Thyroid gland (tissue), 4 donors: ENCODE data around the gene CHST13. TPM values are rescaled to one million over a fixed set of nuclear protein-coding genes. Genes with fewer than 3 reads are reported as not detected.

ENCODE experiments used
- DNase-seq, 2 donors: peaks; one replicate each; pipeline ENCODE4 v3.0.0-alpha.2; 2019
- H3K27ac ChIP-seq, 3 donors: fragments of 200-600 bp; sonication (generic); 1 replicate in 2 of 3; 2 replicates in 1 of 3; pipeline ENCODE4 v1.5.1; 2016 to 2019; ENCODE audit warnings: mild to moderate bottlenecking in 1 of 3, moderate library complexity in 1 of 3
- H3K27me3 ChIP-seq: fragments of 200-600 bp; sonication (generic); one replicate; pipeline ENCODE4 v1.5.1; 2019
- H3K36me3 ChIP-seq, 2 donors: fragments of 200-600 bp; sonication (generic); one replicate each; pipeline ENCODE4 v1.5.1; 2016 to 2019
- H3K4me1 ChIP-seq, 2 donors: fragments of 200-600 bp; sonication (generic); one replicate each; pipeline ENCODE4 v1.5.1; 2017 to 2019
- H3K4me3 ChIP-seq, 3 donors: fragments of 200-600 bp; sonication (generic); replicated peaks in 1 of 3; 1 replicate in 2 of 3; 2 replicates in 1 of 3; pipeline ENCODE4 v1.5.1; 2016; ENCODE audit warnings: mild to moderate bottlenecking in 1 of 3
- H3K9me3 ChIP-seq: fragments of 200-600 bp; sonication (generic); one replicate; pipeline ENCODE4 v1.5.1; 2017
- CTCF ChIP-seq, 6 experiments: fragments of 200-600 bp in 3 of 6; fragments of 450-650 bp in 3 of 6; sonication (generic) in 3 of 6; IDR thresholded peaks; one replicate each; pipeline ENCODE4 v1.5.1; 2016 to 2019; ENCODE audit warnings: antibody characterized with exemption in 6 of 6, mild to moderate bottlenecking in 2 of 6, inconsistent platforms in 1 of 6, moderate library complexity in 1 of 6
- POLR2A ChIP-seq, 2 donors: fragments of 450-650 bp; IDR thresholded peaks; one replicate each; pipeline ENCODE4 v1.6.1; 2017; ENCODE audit warnings: antibody characterized with exemption in 2 of 2, mild to moderate bottlenecking in 2 of 2, moderate library complexity in 1 of 2
- WGBS, 2 donors: methylation state at CpG; one replicate each; pipeline ENCODE4 v1.1.5; 2017; 5-methylcytosine and 5-hydroxymethylcytosine counted together
- intact Hi-C: fragments of 100-400 bp; cut with DNase I; formaldehyde crosslinking; loops from one replicate; pipeline ENCODE4 v1.15.1; 2023
- total RNA-seq, 4 donors: library from RNA; depleted of rRNA; stranded (reverse); fragments of >200 nt; gene quantifications; one replicate each; pipeline ENCODE4 v1.2.3, GENCODE V29; 2016

Gene CHST13
- total RNA-seq, 4 donors from 2014 or later: 0.13 to 0.56 TPM; not detected in 2

GRCh38 chr3:126535636-126536035 is 11.7 kb downstream of the CHST13 start:
- TF ChIP-seq CTCF (IDR thresholded peaks at IDR 0.05) (no peak), POLR2A (IDR thresholded peaks at IDR 0.05) (no peak)
- Histone ChIP-seq H3K36me3 (no peaks in the 10 kb centered on the region), H3K4me3 (no peak overlapping the region), H3K27me3 (no peaks in the 10 kb centered on the region), H3K27ac (no peak overlapping the region), H3K9me3 (no peaks in the 10 kb centered on the region), H3K4me1 (no peaks in the 10 kb centered on the region)
- DNase-seq: no peak
- intact Hi-C loops: no loop called here

GRCh38 chr3:126536126-126536525 is 12.2 kb downstream of the CHST13 start:
- TF ChIP-seq CTCF (IDR thresholded peaks at IDR 0.05) (no peak), POLR2A (IDR thresholded peaks at IDR 0.05) (no peak)
- H3K4me3 ChIP-seq: no peak overlapping the region
- no peaks in the 10 kb centered on the region for H3K27me3 ChIP-seq
- no peaks in the 10 kb centered on the region for H3K4me1 ChIP-seq
- DNase-seq: no peak
- WGBS, 2 donors: 77 to 82% methylated on average over 3 of the region's 3 CpGs
- intact Hi-C loops: no loop called here
- no peaks in the 10 kb centered on the region for H3K9me3 ChIP-seq
- H3K36me3 ChIP-seq: no peaks in the 10 kb centered on the region
- H3K27ac ChIP-seq: no peak overlapping the region

- Histone ChIP-seq H3K4me3 (no peak overlapping the region), H3K36me3 (no peaks in the 10 kb centered on the region), H3K27me3 (peaks cover 6% of the 10 kb centered on the region), H3K4me1 (no peaks in the 10 kb centered on the region), H3K9me3 (no peaks in the 10 kb centered on the region), H3K27ac (no peak overlapping the region)
- intact Hi-C loops: no loop called here
- TF ChIP-seq CTCF (IDR thresholded peaks at IDR 0.05): no peak
- no peak for TF ChIP-seq POLR2A (IDR thresholded peaks at IDR 0.05)
- WGBS, 2 donors: 87% methylated on average over 9 of the region's 9 CpGs
- DNase-seq: no peak
These were observed 13.3 kb downstream of the CHST13 start for GRCh38 chr3:126537116-126537729.

GRCh38 chr3:126537730-126538281 is 13.9 kb downstream of the CHST13 start:
- TF ChIP-seq POLR2A (IDR thresholded peaks at IDR 0.05) (no peak), CTCF (IDR thresholded peaks at IDR 0.05) (no peak)
- Histone ChIP-seq H3K36me3 (no peaks in the 10 kb centered on the region), H3K4me3 (no peak overlapping the region), H3K27me3 (peaks cover 6% of the 10 kb centered on the region), H3K27ac (no peak overlapping the region), H3K4me1 (no peaks in the 10 kb centered on the region), H3K9me3 (no peaks in the 10 kb centered on the region)
- DNase-seq: no peak
- WGBS, 2 donors: 80 to 85% methylated on average over 10 of the region's 10 CpGs
- intact Hi-C loops: no loop called here

GRCh38 chr3:126538316-126538715 is 14.4 kb downstream of the CHST13 start:
- Histone ChIP-seq H3K4me1 (no peaks in the 10 kb centered on the region), H3K9me3 (no peaks in the 10 kb centered on the region), H3K27me3 (peaks cover 6% of the 10 kb centered on the region), H3K36me3 (no peaks in the 10 kb centered on the region), H3K4me3 (no peak overlapping the region), H3K27ac (no peak overlapping the region)
- 73 to 86% methylated on average over 5 to 9 of the region's 9 CpGs for WGBS, 2 donors
- TF ChIP-seq CTCF (IDR thresholded peaks at IDR 0.05): no peak
- TF ChIP-seq POLR2A (IDR thresholded peaks at IDR 0.05): no peak
- intact Hi-C loops: no loop called here
- no peak for DNase-seq
